PC-3 (cell line): ENCODE measurements around the gene CCDC192. TPM values are rescaled to one million over a fixed set of nuclear protein-coding genes. Genes with fewer than 3 reads are reported as not detected.

Experiments
- ATAC-seq: fragments of 200-7000 bp; cut with Tn5 transposase; 2 replicates; pipeline ENCODE4 v1.9.1; 2020; ENCODE audit warnings: mild to moderate bottlenecking, moderate library complexity
- BruUV-seq: library from RNA; stranded (reverse); fragments of 400-500 nt; replicated peaks from 2 replicates; lab custom pipeline; 2021; lab: Mats Ljungman, UMichigan
- CTCF ChIA-PET: fragments of 300-600 bp; sonication (Branson Sonifier 250); formaldehyde crosslinking; loops from one replicate; lab custom pipeline; 2022; ENCODE audit warnings: antibody characterized with exemption; lab: Charles Lee
- POLR2A ChIA-PET: fragments of 300-600 bp; sonication (Branson Sonifier 250); formaldehyde crosslinking; loops from one replicate; lab custom pipeline; 2022; ENCODE audit warnings: antibody characterized with exemption; ENCODE audit not compliant: unreplicated experiment; lab: Charles Lee
- DNase-seq: peaks from one replicate; pipeline ENCODE4 v3.0.0-alpha.2; 2015
- H2AFZ ChIP-seq: fragments of 300-600 bp; sonication (generic); 2 replicates; pipeline ENCODE4 v1.6.0; 2016; ENCODE audit warnings: antibody characterized with exemption, low read length
- H3F3A ChIP-seq: fragments of 300-600 bp; sonication (generic); one replicate; pipeline ENCODE4 v1.6.0; 2017; ENCODE audit warnings: antibody characterized with exemption, low read length, control low read depth, mild to moderate bottlenecking; ENCODE audit not compliant: unreplicated experiment
- H3K27ac ChIP-seq: fragments of 300-600 bp; sonication (generic); 2 replicates; pipeline ENCODE4 v1.5.1; 2016; ENCODE audit warnings: mild to moderate bottlenecking, low read length
- H3K27me3 ChIP-seq: fragments of 300-600 bp; sonication (generic); 2 replicates; pipeline ENCODE4 v1.6.1; 2016; ENCODE audit warnings: low read length, mixed read lengths
- H3K36me3 ChIP-seq: fragments of 300-600 bp; sonication (generic); 2 replicates; pipeline ENCODE4 v1.6.1; 2016; ENCODE audit warnings: low read depth, mixed run types, low read length, mixed read lengths
- H3K4me1 ChIP-seq: fragments of 300-600 bp; sonication (generic); 2 replicates; pipeline ENCODE4 v1.5.1; 2016; ENCODE audit warnings: low read length; ENCODE audit not compliant: insufficient read depth
- H3K4me2 ChIP-seq: fragments of 300-600 bp; sonication (generic); 2 replicates; pipeline ENCODE4 v1.6.0; 2016; ENCODE audit warnings: low read length
- H3K4me3 ChIP-seq: fragments of 300-600 bp; sonication (generic); 2 replicates; pipeline ENCODE4 v1.5.1; 2016; ENCODE audit warnings: mild to moderate bottlenecking, low read length, mixed read lengths
- H3K79me2 ChIP-seq: fragments of 300-600 bp; sonication (generic); 2 replicates; pipeline ENCODE4 v1.6.1; 2017; ENCODE audit warnings: low read length, mixed read lengths
- H3K9ac ChIP-seq: fragments of 300-600 bp; sonication (generic); 2 replicates; pipeline ENCODE4 v1.6.0; 2016; ENCODE audit warnings: mild to moderate bottlenecking, low read length
- H3K9me2 ChIP-seq: fragments of 300-600 bp; sonication (generic); replicated peaks from 2 replicates; pipeline ENCODE4 v1.6.1; 2016; ENCODE audit warnings: mixed run types, low read length, mixed read lengths
- H3K9me3 ChIP-seq: fragments of 300-600 bp; sonication (generic); 2 replicates; pipeline ENCODE4 v1.6.1; 2016; ENCODE audit warnings: low read length, mixed read lengths
- H4K20me1 ChIP-seq: fragments of 300-600 bp; sonication (generic); 2 replicates; pipeline ENCODE4 v1.6.1; 2016; ENCODE audit warnings: low read length, mixed read lengths
- EZH2 ChIP-seq: fragments of 300-600 bp; sonication (generic); IDR thresholded peaks from one replicate; pipeline ENCODE4 v1.6.1; 2017; ENCODE audit warnings: antibody characterized with exemption, mild to moderate bottlenecking, low read length; ENCODE audit not compliant: unreplicated experiment
- EZH2phosphoT487 ChIP-seq: fragments of 300-600 bp; sonication (generic); IDR thresholded peaks from 2 replicates; pipeline ENCODE4 v1.6.1; 2018; ENCODE audit warnings: mild to moderate bottlenecking, antibody characterized with exemption, low read length, borderline replicate concordance
- intact Hi-C: fragments of 100-400 bp; cut with micrococcal nuclease; formaldehyde crosslinking; loops from 2 replicates; pipeline ENCODE4 v1.9.0; 2023
- total RNA-seq: library from RNA; depleted of rRNA; stranded (reverse); fragments of >200 nt; gene quantifications from 2 replicates; pipeline ENCODE4 v1.2.3, GENCODE V29; 2014
- TF ChIP-seq, protein P1 (sequence below): fragments of 300-600 bp; sonication (generic); conservative IDR thresholded peaks from 2 replicates; pipeline ENCODE4 v1.5.1; 2017; ENCODE audit warnings: antibody characterized with exemption, low read depth, mild to moderate bottlenecking, low read length

CCDC192 gene
- total RNA-seq, 1 experiment from 2014 or later = not detected

DNA sequence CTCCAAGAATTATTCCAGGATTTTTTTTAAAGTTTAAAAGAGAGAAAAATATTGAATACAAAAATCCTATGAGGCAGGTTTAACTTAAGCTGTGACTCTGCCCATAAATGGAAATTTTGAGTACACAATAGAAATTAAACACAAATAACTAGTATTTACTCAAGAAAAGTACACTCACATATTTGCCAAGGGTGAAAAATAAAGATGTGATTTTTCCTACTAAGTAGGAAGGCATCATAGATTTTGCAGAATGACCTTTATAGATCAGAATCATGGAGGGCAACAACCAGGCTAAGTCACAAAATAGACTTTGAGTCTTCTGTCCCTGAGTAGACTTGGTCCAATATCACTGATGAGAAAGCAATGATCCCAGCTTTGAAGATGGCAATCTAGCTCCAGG lies 277.7 kb downstream of the CCDC192 start:
- ATAC-seq = peak; percentile 85

DNA sequence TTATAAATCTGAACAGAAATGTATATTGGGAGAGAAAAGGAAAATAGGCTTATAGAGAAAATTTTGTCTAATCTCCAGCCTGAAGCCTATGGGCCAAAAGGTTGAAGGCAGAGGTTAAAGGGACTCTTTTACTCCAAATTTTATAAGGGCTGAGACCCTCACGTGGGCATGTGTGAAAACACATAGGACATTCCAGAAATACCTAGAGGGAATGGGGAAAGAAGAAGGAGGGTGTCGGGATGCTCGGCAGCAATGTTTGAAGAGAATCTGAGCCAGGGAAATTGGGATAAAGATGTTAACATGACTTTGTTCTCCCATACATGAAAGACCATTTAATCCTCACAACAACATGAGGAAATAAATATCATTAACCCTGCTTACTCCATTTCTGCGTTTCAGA lies 278.3 kb downstream of the CCDC192 start:
- TF ChIP-seq EZH2 (no peak), EZH2phosphoT487 (no peak)
- TF ChIP-seq, protein P1, sequence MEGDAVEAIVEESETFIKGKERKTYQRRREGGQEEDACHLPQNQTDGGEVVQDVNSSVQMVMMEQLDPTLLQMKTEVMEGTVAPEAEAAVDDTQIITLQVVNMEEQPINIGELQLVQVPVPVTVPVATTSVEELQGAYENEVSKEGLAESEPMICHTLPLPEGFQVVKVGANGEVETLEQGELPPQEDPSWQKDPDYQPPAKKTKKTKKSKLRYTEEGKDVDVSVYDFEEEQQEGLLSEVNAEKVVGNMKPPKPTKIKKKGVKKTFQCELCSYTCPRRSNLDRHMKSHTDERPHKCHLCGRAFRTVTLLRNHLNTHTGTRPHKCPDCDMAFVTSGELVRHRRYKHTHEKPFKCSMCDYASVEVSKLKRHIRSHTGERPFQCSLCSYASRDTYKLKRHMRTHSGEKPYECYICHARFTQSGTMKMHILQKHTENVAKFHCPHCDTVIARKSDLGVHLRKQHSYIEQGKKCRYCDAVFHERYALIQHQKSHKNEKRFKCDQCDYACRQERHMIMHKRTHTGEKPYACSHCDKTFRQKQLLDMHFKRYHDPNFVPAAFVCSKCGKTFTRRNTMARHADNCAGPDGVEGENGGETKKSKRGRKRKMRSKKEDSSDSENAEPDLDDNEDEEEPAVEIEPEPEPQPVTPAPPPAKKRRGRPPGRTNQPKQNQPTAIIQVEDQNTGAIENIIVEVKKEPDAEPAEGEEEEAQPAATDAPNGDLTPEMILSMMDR = no peak
- Histone ChIP-seq H4K20me1 (no peaks in the 10 kb centered on the region), H3K4me1 (peaks cover 21% of the 10 kb centered on the region), H3K36me3 (no peaks in the 10 kb centered on the region), H3K79me2 (no peaks in the 10 kb centered on the region), H3K9me2 (no peaks in the 10 kb centered on the region), H3K9me3 (no peaks in the 10 kb centered on the region), H3K9ac (no peak overlapping the region), H2AFZ (no peak overlapping the region), H3K4me2 (no peak overlapping the region), H3K4me3 (no peak overlapping the region), H3K27me3 (no peaks in the 10 kb centered on the region), H3K27ac (no peak overlapping the region), H3F3A (no peaks in the 10 kb centered on the region)
- intact Hi-C loops = loop anchor here (1.0 to 5.0 kb wide), 5 partner anchors 14 to 102 kb away; partner anchors contain the start of gene SLC12A2
- ChIA-PET POLR2A (no interaction called here), CTCF (no interaction called here)
- DNase-seq (no peak), ATAC-seq (no peak)
- no TSS peak for BruUV-seq

More for the DNA sequence above, 277.7 kb downstream of the CCDC192 start:
- Histone ChIP-seq H3K9me3 (no peaks in the 10 kb centered on the region), H3K4me2 (no peak overlapping the region), H3K9me2 (no peaks in the 10 kb centered on the region), H3K4me3 (no peak overlapping the region), H3K36me3 (no peaks in the 10 kb centered on the region), H3K4me1 (peaks cover 21% of the 10 kb centered on the region), H3F3A (no peaks in the 10 kb centered on the region), H3K27me3 (no peaks in the 10 kb centered on the region), H3K9ac (no peak overlapping the region), H3K27ac (peak overlapping the region; percentile 13), H3K79me2 (no peaks in the 10 kb centered on the region), H4K20me1 (no peaks in the 10 kb centered on the region), H2AFZ (no peak overlapping the region)
- ChIA-PET CTCF (interaction anchor here (1.2 kb wide), 1 partner anchor 24 kb away, joined by 4 read pairs; no protein-coding TSS in a partner anchor), POLR2A (interaction anchor here (0.6 kb wide), 1 partner anchor 103 kb away, joined by 3 read pairs; the partner anchor contains the start of gene SLC12A2)
- intact Hi-C loops = loop anchor here (1.0 to 5.0 kb wide), 5 partner anchors 14 to 102 kb away; partner anchors contain the start of gene SLC12A2
- TF ChIP-seq EZH2 = no peak
- no peak for TF ChIP-seq EZH2phosphoT487
- TF ChIP-seq, protein P1 = no peak
- BruUV-seq = no TSS peak
- DNase-seq = peak; percentile 53

DNA sequence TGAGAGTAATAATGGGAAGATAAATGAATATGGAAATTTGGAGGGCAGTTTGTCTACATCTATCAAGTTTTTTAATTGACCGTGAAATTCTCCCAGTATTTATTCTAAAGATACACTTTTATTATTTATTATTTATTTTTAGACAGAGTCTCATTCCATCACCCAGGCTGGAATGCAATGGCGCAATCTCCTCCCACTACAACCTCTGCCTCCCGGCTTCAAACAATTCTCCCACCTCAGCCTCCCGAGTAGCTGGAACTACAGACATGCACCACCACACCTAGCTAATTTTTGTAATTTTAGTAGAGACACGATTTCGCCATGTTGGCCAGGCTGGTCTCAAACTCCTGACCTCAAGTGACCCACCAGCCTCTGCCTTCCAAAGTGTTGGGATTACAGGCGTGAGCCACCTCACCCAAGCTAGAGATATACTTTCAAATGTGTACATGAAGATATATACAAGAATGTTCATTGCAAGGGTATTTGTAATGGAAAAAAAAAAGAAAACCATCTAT lies 282.7 kb downstream of the CCDC192 start:
- ChIA-PET POLR2A (no interaction called here), CTCF (no interaction called here)
- ATAC-seq = no peak
- Histone ChIP-seq H3K9me3 (no peaks in the 10 kb centered on the region), H3K9ac (no peak overlapping the region), H3K79me2 (no peaks in the 10 kb centered on the region), H3K4me1 (peaks cover 24% of the 10 kb centered on the region), H3K9me2 (no peaks in the 10 kb centered on the region; the same call in 1 of the 2 replicates), H4K20me1 (no peaks in the 10 kb centered on the region), H3F3A (no peaks in the 10 kb centered on the region), H3K4me3 (no peak overlapping the region), H2AFZ (no peak overlapping the region), H3K27ac (no peak overlapping the region), H3K4me2 (no peak overlapping the region), H3K27me3 (no peaks in the 10 kb centered on the region), H3K36me3 (no peaks in the 10 kb centered on the region)
- no peak for DNase-seq
- TF ChIP-seq EZH2phosphoT487 = no peak
- no peak for TF ChIP-seq EZH2
- TF ChIP-seq, protein P1 = no peak
- intact Hi-C loops = no loop called here
- no TSS peak for BruUV-seq
